ENCODE results near the gene GTF2H2.
"Not testable (repeated sequence)": the region's sequence is repeated elsewhere in the genome, so short reads cannot be mapped to it uniquely, and the experiment has no call there.

The GTF2H2 gene

DNA sequence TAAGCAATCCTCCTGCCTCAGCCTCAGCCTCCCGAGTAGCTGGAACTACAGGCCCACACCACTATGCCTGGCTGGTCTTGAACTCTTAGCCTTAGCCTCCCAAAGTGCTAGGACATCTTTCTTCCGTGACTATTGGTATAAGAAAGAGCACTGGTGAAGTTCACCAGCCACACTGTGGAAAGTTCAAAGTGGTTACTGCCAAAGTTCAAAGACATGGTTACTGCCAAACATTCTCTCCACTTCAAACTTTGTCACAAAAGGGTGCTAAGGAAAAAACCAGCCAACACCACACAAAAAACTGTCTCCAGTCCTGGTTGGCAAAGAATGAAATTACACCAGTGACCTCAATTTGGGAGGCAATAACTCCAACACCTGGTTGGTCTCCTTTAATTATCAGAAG is 14.9 kb upstream of the GTF2H2 start:
- H3K27ac ChIP-seq (ENCODE audit: low read depth, low read length); H3K4me1 ChIP-seq (ENCODE audit: control insufficient read depth in 1 of 2, insufficient read depth in 2 of 2, low read length in 2 of 2); H3K9ac ChIP-seq (ENCODE audit: low read depth in 1 of 2, low read length in 2 of 2); H3K4me3 ChIP-seq (ENCODE audit: low read depth in 1 of 2, low read length in 2 of 2); H3K9me3 ChIP-seq (ENCODE audit: control insufficient read depth in 1 of 2, low read length in 2 of 2); H3K36me3 ChIP-seq (ENCODE audit: control insufficient read depth in 1 of 2, insufficient read depth in 2 of 2, low read length in 2 of 2); H3K27me3 ChIP-seq (ENCODE audit: control insufficient read depth in 1 of 2, insufficient read depth in 2 of 2, low read length in 2 of 2): not testable (repeated sequence)

DNA sequence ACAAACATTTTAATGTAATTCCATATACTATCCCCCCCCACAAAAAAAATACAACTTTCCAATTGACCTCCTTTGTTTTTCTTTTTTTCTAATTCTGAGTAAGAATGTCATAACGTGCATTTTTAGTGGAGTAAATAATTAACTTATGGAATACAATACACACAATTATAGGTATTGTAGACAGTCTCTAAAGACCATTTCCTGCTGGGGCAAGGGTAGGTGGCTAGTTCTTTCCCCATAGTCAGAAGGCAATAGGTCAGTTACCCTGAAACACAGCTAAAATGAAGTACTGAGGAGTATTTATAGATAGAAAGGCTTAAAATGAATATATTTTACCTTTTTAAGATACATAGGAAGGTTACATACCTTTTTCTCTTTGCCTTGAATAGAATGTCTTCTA is 6.2 kb downstream of the GTF2H2 start:
- not testable (repeated sequence) for H3K4me3 ChIP-seq (ENCODE audit: low read depth in 1 of 2, low read length in 2 of 2); H3K27me3 ChIP-seq (ENCODE audit: control insufficient read depth in 1 of 2, insufficient read depth in 2 of 2, low read length in 2 of 2); H3K36me3 ChIP-seq (ENCODE audit: control insufficient read depth in 1 of 2, insufficient read depth in 2 of 2, low read length in 2 of 2); H3K9ac ChIP-seq (ENCODE audit: low read depth in 1 of 2, low read length in 2 of 2); H3K4me1 ChIP-seq (ENCODE audit: control insufficient read depth in 1 of 2, insufficient read depth in 2 of 2, low read length in 2 of 2); H3K27ac ChIP-seq (ENCODE audit: low read depth, low read length); H3K9me3 ChIP-seq (ENCODE audit: control insufficient read depth in 1 of 2, low read length in 2 of 2)

DNA sequence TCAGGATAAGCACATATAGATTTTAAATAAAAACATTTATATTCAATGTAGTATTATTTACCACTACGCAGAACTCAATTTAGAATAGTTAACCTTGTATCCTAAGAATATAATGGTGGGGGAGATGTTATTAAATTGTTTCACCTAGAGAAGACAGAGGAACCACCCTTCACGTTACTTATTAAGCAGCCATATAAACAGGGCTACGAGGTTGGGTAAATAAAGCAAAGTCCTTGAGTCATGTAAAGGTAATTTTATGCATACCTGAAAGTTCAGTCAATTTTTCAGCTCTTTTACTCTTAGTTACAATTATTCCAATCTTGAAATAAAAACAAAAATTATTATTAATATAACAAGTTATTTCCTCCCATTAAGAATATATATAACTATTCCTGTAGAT is 8.1 kb downstream of the GTF2H2 start:
- not testable (repeated sequence) for H3K27ac ChIP-seq (ENCODE audit: low read depth, low read length); H3K4me1 ChIP-seq (ENCODE audit: control insufficient read depth in 1 of 2, insufficient read depth in 2 of 2, low read length in 2 of 2); H3K4me3 ChIP-seq (ENCODE audit: low read depth in 1 of 2, low read length in 2 of 2); H3K27me3 ChIP-seq (ENCODE audit: control insufficient read depth in 1 of 2, insufficient read depth in 2 of 2, low read length in 2 of 2); H3K9me3 ChIP-seq (ENCODE audit: control insufficient read depth in 1 of 2, low read length in 2 of 2); H3K9ac ChIP-seq (ENCODE audit: low read depth in 1 of 2, low read length in 2 of 2); H3K36me3 ChIP-seq (ENCODE audit: control insufficient read depth in 1 of 2, insufficient read depth in 2 of 2, low read length in 2 of 2)

DNA sequence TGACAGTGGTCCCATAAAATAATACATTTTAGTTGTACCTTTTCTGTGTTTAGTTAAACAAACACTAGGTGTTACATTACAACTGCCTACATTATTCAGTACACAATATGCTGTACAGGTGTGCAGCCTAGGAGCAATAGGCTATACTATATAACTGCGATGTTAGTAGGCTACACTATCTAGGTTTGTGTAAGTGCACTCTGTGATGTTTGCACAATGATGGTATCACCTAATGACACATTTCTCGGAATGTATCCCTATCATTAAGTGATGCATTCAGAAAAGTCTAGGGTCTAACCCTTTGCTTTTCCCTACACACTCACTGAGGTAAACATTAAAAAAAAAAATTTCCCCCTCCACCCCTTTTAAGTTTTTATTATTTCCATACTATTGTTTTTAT is 22.7 kb downstream of the GTF2H2 start:
- H3K27me3 ChIP-seq (ENCODE audit: control insufficient read depth in 1 of 2, insufficient read depth in 2 of 2, low read length in 2 of 2); H3K9ac ChIP-seq (ENCODE audit: low read depth in 1 of 2, low read length in 2 of 2); H3K4me1 ChIP-seq (ENCODE audit: control insufficient read depth in 1 of 2, insufficient read depth in 2 of 2, low read length in 2 of 2); H3K9me3 ChIP-seq (ENCODE audit: control insufficient read depth in 1 of 2, low read length in 2 of 2); H3K36me3 ChIP-seq (ENCODE audit: control insufficient read depth in 1 of 2, insufficient read depth in 2 of 2, low read length in 2 of 2); H3K4me3 ChIP-seq (ENCODE audit: low read depth in 1 of 2, low read length in 2 of 2); H3K27ac ChIP-seq (ENCODE audit: low read depth, low read length): not testable (repeated sequence)

DNA sequence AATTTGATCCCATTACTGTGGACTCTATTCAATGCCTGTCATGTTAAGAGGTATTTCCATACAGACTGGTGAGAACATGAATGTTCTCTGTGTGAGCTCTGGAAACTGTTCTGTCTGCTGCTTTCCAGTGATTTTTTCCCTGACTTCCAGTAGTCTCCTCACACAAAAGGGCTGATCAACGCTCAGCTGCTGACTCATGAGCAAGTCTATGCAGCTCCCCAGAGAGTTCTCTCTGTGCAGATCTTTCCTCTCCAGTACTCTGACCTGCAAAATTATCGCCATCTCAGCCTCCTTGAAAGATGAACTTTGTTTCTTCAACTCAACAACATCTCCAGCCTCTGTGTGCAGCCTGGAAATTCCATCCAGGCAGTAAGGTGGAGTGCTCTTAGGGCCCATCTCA is 23.3 kb downstream of the GTF2H2 start:
- H3K36me3 ChIP-seq (ENCODE audit: control insufficient read depth in 1 of 2, insufficient read depth in 2 of 2, low read length in 2 of 2); H3K27ac ChIP-seq (ENCODE audit: low read depth, low read length); H3K4me1 ChIP-seq (ENCODE audit: control insufficient read depth in 1 of 2, insufficient read depth in 2 of 2, low read length in 2 of 2); H3K4me3 ChIP-seq (ENCODE audit: low read depth in 1 of 2, low read length in 2 of 2); H3K9me3 ChIP-seq (ENCODE audit: control insufficient read depth in 1 of 2, low read length in 2 of 2); H3K27me3 ChIP-seq (ENCODE audit: control insufficient read depth in 1 of 2, insufficient read depth in 2 of 2, low read length in 2 of 2); H3K9ac ChIP-seq (ENCODE audit: low read depth in 1 of 2, low read length in 2 of 2): not testable (repeated sequence)

GRCh38 chr5:71031046-71031776 is 36.3 kb downstream of the GTF2H2 start:
- H3K9me3 ChIP-seq (ENCODE audit: control insufficient read depth in 1 of 2, low read length in 2 of 2); H3K4me3 ChIP-seq (ENCODE audit: low read depth in 1 of 2, low read length in 2 of 2); H3K4me1 ChIP-seq (ENCODE audit: control insufficient read depth in 1 of 2, insufficient read depth in 2 of 2, low read length in 2 of 2); H3K27me3 ChIP-seq (ENCODE audit: control insufficient read depth in 1 of 2, insufficient read depth in 2 of 2, low read length in 2 of 2); H3K9ac ChIP-seq (ENCODE audit: low read depth in 1 of 2, low read length in 2 of 2); H3K27ac ChIP-seq (ENCODE audit: low read depth, low read length); H3K36me3 ChIP-seq (ENCODE audit: control insufficient read depth in 1 of 2, insufficient read depth in 2 of 2, low read length in 2 of 2): not testable (repeated sequence)

DNA sequence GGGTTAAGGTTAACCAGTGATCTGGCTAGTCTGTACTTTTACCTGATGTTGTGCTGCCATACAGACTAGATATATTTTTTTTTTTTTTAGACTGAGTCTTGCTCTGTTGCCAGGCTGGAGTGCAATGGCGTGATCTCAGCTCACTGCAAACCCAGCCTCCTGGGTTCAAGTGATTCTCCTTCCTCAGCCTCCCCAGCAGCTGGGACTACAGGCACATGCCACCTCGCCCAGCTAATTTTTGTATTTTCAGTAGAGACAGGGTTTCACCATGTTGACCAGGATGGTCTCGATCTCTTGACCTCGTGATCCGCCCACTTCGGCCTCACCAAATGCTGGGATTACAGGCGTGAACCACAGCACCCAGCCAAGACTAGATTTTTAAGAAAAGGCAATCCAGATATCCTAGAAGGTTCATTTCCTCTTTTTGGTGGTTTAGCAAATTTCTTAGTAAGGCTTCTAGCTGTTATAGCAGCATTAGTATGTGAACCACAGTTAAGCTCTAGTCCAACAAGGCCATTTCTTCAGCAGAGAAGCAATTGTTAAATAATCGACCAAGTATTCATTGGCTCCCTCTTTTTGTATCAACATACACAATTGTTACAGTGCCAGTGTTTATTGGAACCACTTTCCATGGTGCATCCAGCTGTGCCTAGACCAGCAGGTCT is 42.1 kb downstream of the GTF2H2 start, which contains the start of gene NAIP:
NAIP (minus strand) TSS at position 51 of the 665 bp plus-strand sequence. CDS start 12,424 bp downstream, outside the sequence.
- H3K27ac ChIP-seq (ENCODE audit: low read depth, low read length), result not testable (repeated sequence)

GRCh38 chr5:71020643-71021042 is 46.8 kb downstream of the GTF2H2 start:
- not testable (repeated sequence) for H3K27me3 ChIP-seq (ENCODE audit: control insufficient read depth in 1 of 2, insufficient read depth in 2 of 2, low read length in 2 of 2); H3K27ac ChIP-seq (ENCODE audit: low read depth, low read length); H3K4me3 ChIP-seq (ENCODE audit: low read depth in 1 of 2, low read length in 2 of 2)

More for the DNA sequence above, 42.1 kb downstream of the GTF2H2 start, which contains the start of gene NAIP:
- not testable (repeated sequence) for H3K27me3 ChIP-seq (ENCODE audit: control insufficient read depth in 1 of 2, insufficient read depth in 2 of 2, low read length in 2 of 2); H3K9ac ChIP-seq (ENCODE audit: low read depth in 1 of 2, low read length in 2 of 2); H3K9me3 ChIP-seq (ENCODE audit: control insufficient read depth in 1 of 2, low read length in 2 of 2); H3K4me1 ChIP-seq (ENCODE audit: control insufficient read depth in 1 of 2, insufficient read depth in 2 of 2, low read length in 2 of 2); H3K4me3 ChIP-seq (ENCODE audit: low read depth in 1 of 2, low read length in 2 of 2); H3K36me3 ChIP-seq (ENCODE audit: control insufficient read depth in 1 of 2, insufficient read depth in 2 of 2, low read length in 2 of 2)

DNA sequence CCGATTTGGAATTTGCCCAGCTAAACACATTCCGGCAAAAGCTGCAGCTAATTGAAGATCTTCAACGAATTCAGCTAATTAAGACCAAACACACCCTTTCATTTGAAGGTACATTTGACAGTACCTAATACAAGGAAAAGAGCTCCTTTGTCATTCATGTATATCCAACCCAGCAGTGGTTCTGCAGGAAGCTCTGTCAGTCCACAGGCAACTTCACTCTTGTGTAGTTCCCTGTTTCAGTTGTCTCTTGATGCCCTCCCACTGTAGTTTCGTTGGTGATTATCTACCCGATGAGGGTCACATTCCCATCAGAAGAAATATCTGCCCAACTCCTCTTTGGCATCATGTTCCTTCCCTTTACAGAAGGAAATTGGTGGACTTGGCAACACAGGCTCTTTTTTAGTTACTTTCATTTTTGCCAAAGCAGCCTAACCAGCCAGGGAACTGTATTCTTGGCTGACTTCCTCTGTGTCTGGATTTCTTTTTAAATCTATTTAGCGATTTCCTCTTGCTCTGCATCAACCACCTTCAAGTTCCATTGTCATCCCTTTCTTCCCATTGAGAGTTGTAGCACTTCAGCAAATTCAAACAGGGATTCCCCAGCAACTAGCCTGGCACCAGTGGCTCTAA is 49.0 kb downstream of the GTF2H2 start:
- H3K4me3 ChIP-seq (ENCODE audit: low read depth in 1 of 2, low read length in 2 of 2); H3K27ac ChIP-seq (ENCODE audit: low read depth, low read length); H3K36me3 ChIP-seq (ENCODE audit: control insufficient read depth in 1 of 2, insufficient read depth in 2 of 2, low read length in 2 of 2); H3K27me3 ChIP-seq (ENCODE audit: control insufficient read depth in 1 of 2, insufficient read depth in 2 of 2, low read length in 2 of 2); H3K4me1 ChIP-seq (ENCODE audit: control insufficient read depth in 1 of 2, insufficient read depth in 2 of 2, low read length in 2 of 2); H3K9ac ChIP-seq (ENCODE audit: low read depth in 1 of 2, low read length in 2 of 2); H3K9me3 ChIP-seq (ENCODE audit: control insufficient read depth in 1 of 2, low read length in 2 of 2): not testable (repeated sequence)

More at GRCh38 chr5:71020643-71021042, 46.8 kb downstream of the GTF2H2 start:
- H3K9ac ChIP-seq (ENCODE audit: low read depth in 1 of 2, low read length in 2 of 2); H3K9me3 ChIP-seq (ENCODE audit: control insufficient read depth in 1 of 2, low read length in 2 of 2); H3K4me1 ChIP-seq (ENCODE audit: control insufficient read depth in 1 of 2, insufficient read depth in 2 of 2, low read length in 2 of 2); H3K36me3 ChIP-seq (ENCODE audit: control insufficient read depth in 1 of 2, insufficient read depth in 2 of 2, low read length in 2 of 2): not testable (repeated sequence)

GRCh38 chr5:71014176-71014575 is 53.3 kb downstream of the GTF2H2 start:
- Histone ChIP-seq H3K9me3 (ENCODE audit: control insufficient read depth in 1 of 2, low read length in 2 of 2) (no peaks in the 10 kb centered on the region), H3K27ac (ENCODE audit: low read depth, low read length) (no peak overlapping the region), H3K9ac (ENCODE audit: low read depth in 1 of 2, low read length in 2 of 2) (no peak overlapping the region), H3K4me3 (ENCODE audit: low read depth in 1 of 2, low read length in 2 of 2) (no peak overlapping the region), H3K4me1 (ENCODE audit: control insufficient read depth in 1 of 2, insufficient read depth in 2 of 2, low read length in 2 of 2) (no peaks in the 10 kb centered on the region), H3K36me3 (ENCODE audit: control insufficient read depth in 1 of 2, insufficient read depth in 2 of 2, low read length in 2 of 2) (no peaks in the 10 kb centered on the region), H3K27me3 (ENCODE audit: control insufficient read depth in 1 of 2, insufficient read depth in 2 of 2, low read length in 2 of 2) (no peaks in the 10 kb centered on the region)
